AML-193 (cell line): Measurements from ENCODE around the gene KEAP1.

ENCODE experiments used
- DNase-seq, 2 experiments: peaks; one replicate each; lab custom pipeline; 2025; lab: John Stamatoyannopoulos, UW

Gene KEAP1

DNA sequence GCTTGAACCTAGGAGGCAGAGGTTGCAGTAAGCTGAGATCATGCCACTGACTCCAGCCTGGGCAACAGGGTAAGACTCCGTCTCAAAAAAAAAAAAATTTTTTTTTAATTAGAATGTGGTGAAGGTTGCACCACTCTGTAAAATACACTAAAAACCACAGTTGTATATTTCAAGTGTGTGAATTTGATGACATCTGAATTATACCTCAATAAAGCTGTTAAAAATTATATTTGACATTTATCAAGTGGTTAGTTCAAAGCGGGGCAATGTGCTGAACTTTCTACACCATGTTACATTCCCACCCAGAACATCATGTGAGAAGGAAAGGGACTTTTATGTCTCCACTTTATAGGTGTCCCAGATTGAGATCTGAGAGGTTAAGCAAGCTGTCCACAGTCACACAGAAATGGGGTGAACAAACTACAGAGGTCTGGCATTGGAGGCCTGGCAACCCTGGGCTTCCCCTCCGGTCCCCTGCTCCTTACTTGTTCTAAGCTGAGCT, 20.0 kb upstream of the KEAP1 start:
- DNase-seq, result no peak

DNA sequence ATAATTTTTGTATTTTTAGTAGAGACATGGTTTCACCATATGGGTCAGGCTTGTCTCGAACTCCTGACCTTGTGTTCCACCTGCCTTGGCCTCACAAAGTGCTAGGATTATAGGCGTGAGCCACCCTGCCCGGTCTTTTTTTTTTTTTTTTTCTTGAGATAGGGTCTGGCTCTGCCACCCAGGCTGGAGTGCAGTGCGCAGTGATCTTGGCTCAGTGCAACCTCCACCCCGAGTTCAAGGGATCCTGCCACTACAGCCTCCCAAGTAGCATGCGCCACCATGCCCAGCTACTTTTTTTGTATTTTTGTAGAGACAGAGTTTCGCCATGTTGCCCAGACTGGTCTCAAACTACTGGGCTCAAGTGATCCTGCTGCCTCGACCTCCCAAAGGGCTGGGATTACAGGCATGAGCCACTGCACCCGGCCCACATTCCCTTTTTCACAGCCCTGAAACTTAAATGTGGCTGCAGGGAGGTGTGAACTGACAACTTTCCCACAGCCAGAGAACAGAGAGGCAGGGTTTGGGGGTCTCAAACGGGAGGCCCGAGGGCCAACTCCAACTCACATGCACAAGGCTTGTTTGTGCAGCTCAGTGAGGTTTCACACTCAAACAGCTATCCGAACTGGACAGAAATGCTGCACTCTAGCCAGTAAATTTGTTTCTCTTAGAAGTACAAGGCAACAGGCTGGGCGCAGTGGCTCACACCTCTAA, 18.5 kb upstream of the KEAP1 start:
- no peak for DNase-seq

DNA sequence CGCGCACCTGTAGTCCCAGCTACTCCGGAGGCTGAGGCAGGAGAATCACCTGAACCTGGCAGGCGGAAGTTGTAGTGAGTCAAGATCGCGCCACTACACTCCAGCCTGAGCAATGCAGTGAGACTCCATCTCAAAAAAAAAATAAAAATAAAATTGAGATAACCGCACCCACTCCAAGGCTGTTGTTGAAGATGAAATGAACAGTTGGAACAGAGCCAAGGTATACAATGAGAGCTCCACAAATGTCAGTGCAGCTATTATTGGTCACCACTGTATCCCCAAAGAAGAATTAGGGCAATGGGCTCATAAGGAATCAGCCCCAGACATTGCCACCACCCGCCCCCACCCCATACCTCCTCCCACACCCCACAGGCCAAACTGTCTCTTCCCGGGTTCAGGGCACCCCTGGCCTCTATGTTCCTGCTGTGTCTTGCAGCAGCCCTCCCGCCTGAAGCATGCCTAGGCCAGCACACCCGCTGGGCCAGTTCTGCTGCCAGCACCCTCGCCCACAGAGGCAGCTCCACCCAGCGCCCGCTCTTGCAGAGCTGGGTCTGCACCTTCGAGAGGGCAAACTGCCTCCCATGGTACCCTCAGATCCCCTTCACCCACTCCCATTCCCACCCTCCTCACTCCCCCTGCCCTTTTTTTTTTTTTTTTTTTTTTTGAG, 17.6 kb upstream of the KEAP1 start:
- DNase-seq, result no peak

DNA sequence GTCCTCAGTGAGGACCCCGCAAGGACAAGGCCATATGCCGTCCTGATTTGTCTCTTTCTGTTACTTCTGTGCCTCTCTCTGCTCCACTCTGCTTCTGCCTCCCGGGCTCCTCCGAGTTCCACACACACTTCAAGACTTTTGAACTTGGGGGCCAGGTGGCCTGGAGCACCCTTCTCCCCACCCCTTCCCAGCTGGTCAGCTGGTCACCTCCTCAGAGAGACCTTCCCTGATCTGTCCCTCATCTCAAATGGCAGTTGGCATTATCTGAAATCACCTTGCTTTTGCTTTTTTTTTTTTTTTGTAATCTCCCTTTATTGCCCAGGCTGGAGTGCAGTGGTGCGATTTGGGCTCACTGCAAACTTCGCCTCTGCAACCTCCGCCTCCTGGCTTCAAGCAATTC, 16.3 kb upstream of the KEAP1 start:
- no peak for DNase-seq

DNA sequence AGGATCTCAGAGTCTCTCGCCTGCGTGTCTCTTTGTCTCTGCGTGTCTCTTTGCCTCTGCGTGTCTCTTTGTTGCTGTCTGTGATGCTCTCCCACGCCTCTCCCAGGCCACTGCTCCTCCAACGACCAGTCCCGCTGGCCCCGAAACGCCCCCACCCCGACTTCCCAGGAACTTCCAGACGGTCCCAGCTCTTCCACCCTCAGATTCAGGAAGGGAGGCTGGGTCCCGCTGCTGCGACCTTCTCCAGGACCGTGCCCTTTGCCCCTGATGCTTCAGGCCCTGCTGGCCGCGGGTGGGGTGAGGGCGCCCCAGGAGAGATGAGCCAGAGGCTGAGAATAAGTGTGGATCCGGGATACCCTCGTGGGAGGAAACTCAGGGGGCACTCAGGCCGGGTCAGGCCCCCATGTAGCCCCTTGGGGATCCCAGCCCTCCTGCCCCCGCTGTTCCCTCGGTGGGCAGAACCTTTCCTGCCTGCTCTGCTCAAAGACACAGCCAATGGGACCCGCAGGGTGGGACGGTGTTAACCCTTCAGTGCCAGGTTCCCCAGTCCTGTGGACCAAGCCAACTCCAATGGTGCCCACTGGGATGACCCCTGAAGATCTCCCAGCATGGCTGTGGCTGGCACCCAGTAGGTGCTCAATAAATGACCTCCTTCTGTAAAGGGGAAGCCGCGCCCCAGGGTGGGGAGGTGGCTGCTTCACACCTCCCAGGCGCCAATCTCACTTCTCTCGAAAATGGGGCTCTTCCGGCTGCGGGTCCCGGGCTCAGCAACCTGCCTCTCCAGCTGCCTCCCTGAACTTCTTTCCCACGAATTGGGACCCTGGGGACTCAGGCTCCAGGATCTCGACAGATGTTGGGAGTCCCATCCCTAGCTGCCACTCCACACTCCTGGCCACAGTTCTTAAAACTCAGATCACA, 15.5 kb upstream of the KEAP1 start:
- no peak for DNase-seq

DNA sequence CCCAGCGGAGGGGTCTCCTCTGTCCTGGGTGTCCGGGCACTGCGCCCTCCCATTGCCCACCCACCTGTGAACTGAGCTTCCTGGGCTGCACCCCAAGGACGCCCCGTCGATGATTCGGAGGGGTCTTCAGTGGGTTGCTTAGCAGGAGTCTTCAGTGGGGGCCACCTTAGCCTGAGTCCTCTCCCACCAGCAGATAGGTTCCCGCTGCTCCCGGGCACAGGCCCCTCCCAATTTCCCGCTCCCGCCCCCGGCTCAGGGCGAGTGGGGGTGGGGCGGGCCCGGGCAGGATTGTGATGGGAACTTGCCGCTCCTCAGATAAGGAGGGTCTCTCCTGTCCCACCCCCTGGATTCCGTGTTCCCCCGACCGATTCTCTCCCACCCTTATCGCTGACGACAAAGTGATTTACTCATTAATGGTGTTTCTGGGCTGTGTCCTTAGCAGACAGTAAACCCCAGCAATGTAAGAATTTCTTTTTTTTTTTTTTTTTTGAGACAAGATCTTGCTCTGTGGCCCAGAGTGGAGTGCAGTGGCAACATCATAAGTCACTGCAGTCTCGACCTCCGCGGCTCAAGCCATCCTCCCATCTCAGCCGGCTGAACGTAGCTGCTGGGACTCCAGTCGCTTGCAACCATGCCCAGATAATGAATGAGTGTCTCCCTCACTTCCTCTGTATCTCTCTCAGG, 14.7 kb upstream of the KEAP1 start:
- no peak for DNase-seq

DNA sequence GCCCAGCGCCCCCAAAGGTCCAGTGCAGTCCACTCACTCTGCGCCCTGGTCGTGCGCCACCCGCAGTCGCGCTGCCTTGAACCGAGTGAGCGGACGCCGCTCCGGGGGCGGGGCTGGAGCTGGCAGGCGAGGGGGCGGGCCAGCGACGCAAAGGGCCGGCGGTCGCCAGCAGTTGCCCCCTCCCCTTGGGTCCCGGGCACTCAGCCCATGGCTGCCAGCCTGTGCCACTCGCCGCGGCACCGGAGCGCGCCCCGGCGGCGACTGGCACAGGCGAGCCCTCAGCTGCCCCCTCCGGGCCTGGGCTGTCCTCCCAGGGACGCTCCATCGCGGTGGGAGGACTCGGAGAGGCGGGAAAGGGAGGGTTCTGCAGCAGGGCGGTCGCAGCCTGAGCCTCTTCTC, 14.2 kb upstream of the KEAP1 start, which contains the start of gene S1PR5:
Gene S1PR5, minus strand, starts transcription at position 87 of the 399 bp plus-strand sequence. CDS start 2,436 bp downstream, outside the sequence.
- no peak for DNase-seq

DNA sequence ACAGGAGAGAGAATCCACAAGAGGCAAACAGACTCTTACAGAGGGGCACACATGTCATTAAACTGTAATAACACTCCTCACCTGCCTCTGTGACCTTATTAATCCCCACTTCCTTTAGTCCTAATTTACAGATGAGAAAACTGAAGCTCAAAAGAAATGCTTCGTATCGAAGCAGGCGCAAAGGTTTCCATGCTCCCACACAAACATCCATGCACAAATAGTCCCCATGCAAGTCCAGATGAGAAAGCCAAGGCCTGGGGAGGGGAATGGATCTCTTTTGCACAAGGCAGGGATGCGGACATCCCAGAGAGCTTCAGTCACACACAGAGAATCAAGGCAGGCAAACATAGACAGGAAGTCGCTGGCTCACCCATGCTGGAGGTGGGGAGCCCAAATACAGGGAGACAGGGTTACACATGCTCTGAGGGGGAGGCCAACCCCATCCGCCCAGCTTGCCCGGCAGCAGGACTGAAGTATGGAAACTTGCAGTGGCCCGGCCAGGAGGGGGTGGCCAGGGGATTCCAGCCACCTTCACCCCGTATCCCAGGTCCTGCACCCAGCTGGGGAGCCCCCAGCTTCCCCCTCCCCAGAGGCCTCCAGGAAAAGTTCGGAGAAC, 13.6 kb upstream of the KEAP1 start:
- DNase-seq, result no peak

DNA sequence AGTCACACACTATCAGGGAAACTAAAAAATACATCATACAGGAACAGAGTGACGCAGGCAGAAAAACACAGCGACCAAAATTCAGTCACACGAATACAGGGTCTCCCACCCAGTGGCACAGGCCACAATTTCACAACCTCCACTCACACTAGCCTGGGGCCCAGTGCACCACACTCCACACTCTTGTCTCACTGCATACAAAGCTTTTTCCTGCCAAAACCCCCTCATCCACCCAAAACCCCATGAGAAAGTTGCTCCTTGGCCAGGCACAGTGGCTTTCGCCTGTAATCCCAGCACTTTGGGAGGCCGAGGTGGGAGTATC, 12.9 kb upstream of the KEAP1 start:
- DNase-seq, result no peak

DNA sequence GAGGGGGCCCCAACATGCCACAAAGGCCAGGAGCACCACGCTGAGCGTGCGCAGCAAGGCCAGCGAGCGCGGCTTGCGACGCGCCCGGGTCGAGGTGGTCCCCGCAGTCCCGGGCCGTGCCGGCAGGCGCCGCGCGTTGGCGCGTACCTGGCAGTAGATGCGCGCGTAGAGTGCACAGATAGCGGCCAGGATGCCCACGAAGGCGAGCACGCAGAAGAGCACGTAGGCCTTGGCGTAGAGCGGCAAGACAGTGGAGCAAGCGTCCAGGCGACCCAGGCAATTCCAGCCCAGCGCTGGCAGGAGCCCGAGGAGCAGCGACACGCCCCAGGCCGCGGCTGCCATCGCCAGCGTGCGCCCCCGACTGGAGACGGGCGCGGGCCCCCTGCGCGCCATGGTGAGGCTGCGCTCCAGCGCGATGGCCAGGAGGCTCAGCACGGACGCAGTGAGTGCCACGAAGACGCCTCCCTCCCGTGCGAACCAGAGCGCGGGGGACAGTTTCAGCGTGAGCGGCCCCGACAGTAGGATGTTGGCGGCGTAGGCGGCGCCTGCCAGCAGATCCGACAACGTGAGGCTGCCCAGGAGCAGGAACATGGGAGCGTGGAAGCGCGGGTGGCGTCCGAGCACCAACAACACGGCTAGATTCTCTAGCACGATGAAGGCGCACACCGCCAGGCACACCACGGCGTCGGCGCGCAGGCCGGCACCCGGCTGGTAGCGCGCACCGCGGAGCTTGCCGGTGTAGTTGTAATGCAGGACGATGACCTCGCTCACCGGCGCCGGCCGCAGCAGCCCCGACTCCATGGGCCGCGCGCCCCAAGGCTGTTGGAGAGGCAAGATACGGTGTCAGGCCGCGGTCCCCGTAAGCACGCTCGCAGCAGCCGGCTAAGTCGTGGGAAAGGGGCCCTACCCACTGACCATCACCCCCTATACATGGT, 11.3 kb upstream of the KEAP1 start:
- no peak for DNase-seq

DNA sequence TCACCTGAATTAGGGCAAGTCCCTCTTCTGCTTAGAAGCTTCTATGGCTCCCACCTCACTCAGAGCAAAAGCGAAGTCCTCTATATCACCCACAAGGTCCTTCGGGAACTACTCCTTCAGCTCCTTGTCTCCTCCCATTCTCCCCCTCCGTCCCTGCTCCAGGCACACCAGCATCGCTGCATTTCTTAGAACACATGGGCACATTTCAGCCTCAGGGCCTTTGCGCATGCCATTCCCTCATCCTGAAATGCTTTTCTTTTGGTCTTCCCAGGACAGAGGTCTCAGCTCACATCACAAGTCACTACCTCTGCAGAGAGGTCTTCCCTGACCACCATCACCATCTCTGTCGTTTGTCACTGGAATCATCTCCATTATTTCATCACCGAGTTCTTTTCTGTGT, 10.1 kb upstream of the KEAP1 start:
- no peak for DNase-seq

DNA sequence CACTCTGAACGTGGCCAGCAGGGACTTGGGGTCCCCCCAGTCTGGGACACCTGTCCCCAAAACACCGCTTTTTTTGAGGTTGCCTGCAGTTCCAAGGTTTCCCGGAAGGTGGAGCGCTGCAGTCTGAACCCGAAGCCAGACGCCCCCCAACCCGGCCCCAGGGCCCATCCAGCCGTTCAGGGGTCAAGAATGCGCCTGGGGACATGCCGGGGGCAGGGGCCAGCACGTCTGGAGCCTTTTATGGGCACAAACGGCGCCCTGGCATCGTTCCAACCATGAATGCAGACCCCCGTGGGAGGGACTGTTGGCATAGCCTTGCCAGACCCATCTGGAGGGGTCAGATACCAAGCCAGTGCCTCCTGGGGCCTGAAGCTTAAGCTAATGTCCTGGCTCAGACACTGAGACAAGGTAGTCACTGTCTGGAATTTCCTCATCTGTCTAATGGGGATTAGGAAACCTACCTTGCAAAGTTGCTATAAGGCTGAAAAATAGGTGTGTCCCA, 7.2 kb upstream of the KEAP1 start:
- DNase-seq, result no peak

DNA sequence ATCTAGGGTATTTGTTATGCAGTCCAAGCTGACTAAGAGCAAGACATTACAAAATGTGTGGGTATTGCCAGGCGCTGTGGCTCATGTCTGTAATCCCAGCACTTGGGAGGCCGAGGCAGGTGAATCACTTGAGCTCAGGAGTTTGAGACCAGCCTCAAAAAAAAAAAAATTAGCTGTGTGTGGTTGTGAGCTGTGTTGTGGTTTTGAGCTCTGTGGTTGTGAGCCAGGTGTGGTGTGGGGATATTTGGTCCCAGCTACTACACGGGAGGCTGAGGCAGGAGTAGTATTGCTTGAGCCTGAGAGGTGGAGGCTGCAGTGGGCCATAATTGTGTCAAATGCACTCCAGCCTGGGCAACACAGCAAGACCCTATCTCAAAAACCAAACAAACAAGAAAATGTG, 5.6 kb upstream of the KEAP1 start:
- DNase-seq, result no peak

DNA sequence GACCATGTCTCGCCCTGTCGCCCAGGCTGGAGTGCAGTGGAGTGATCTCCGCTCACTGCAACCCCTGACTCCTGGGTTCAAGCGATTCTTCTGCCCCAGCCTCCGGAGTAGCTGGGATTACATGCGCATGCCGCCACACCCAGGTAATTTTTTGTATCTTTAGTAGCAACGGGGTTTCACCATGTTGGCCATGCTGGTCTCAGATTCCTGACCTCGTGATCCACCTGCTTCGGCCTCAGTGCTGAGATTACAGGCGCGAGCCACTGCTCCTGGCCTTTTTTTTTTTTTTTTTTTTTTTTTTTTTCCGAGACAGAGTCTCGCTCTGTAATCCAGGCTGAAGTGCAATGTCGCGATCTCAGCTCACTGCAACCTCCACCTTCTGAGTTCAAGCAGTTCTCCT, 4.9 kb upstream of the KEAP1 start:
- DNase-seq, result no peak

DNA sequence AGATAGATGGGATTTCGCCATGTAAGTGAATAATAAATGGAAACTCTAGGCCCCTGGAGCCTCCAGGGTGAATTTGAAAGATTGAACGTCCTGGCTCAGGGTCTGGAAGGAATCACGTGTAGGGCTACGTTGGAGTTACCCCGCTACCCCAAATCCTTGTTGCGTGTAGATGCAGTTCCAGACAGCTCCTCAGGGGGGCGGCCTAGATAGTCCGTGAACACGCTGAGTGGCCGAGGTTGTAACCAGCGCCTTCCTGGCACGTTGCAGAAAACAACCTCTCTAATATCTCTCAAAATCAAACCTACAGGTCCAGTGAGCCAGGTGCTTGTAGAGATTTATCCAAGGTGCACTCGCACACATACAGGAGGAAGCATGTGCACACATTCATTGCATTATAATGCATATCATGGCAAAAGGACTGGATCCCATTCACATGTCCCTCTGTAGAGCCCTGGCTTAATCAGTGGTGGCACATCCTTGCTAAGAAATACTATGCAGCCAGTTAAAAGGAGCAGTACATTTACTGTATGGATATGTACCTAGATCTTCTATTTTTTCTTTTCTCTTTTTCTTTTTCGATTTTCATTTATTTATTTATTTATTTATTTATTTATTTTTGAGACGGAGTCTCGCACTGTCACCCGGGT, 2.5 kb upstream of the KEAP1 start:
- peak; percentile 68 to 81 for DNase-seq

DNA sequence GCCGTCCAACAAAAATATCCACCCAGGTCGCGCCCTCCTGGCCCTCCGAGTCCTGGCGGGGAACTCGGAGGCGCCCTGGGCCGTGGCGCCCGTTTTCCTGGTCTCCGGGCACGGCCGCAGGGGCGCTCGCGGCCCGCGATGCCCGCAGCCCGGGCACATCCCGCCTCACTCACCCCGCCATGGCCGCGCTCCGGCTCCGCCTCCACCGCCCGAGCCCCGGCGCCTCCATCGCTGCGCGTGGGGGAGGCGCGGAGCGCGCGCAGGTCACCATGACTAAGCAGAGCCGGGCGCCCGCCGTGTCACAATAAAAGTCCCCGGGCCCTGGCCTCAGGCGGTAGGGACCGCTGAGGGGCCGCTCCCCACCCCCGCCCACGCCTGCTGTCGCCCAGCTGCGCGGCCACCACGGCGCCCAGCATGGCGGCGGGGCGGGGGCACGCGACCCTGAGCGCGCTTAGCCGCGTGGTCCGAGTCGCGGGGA, 593 bp downstream of the KEAP1 start:
- DNase-seq, result peak; percentile 75 to 86

DNA sequence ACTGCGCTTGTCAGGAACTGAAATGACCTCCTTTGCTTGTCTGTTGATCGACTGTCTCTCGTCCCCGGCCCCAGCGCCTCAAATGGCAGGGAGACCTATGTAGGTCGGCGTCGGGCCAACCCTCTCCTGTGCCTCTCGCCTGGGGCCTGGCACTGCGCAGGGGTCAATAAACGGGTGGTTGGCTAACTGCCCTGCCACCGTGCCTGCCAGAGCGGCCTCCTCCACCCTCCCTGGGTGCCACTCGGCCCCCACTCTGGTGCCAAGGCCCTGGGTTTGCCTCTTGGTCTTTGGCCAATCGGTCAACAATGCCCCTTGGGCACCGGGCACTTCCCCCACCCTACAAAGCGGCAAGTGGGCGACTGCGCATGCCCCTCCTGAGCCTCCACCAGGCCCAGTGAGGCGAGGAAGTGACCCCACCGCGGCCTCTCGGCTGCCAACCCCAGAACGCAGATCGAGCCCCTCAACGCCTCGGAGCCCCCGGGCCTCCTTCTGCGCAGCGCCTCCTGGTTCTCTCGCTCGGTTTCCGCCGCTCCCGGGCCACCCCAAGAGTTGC, 1.1 kb downstream of the KEAP1 start:
- DNase-seq, result peak; percentile 52 to 57

DNA sequence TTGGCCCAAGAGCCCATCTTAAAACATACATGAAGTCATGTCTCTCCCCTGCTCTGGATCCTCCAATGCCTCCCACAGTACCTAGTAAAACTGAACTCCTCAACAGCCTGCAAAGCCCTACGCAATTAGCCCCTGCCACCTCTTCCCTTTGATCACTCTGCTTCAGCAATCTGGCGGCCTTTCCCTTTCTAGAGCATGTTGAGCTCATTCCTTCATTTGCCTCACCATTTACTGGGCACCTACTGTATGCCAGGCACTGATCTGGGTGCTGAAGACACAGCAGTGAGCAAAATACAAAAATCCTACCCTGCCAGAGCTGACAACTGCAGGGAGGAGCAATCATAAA, 2.9 kb downstream of the KEAP1 start:
- no peak for DNase-seq

DNA sequence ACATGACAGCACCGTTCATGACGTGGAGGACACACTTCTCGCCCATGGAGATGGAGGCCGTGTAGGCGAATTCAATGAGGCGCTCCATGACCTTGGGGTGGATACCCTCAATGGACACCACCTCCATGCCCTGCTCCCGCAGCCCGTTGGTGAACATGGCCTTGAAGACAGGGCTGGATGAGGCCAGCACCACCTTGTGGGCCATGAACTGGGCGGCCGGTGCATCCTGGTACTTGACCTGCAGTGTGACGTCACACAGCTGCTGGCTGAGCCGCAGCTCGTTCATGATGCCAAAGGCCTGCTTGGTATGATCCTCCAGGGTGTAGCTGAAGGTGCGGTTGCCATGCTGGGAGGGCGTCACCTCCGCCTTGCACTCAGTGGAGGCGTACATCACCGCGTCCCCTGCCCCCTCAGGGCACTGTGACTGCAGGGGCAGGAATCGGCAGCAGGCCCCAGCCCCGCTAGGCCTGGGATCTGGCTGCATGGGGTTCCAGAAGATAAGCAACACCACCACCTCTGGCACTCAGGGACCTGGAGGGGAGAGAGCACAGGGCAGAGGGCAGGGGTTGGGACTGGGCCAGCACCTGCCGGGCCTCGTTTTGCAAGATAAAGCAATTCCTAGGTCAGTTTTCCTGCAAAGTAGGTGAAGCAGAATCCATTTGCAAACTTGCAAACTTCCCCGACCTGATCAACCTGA, 3.5 kb downstream of the KEAP1 start:
- no peak for DNase-seq
